OCI-LY3 (cell line): ENCODE data around the gene LZTFL1.

Experiments used
- CTCF ChIP-seq: fragments of 200-600, 300-600 bp; sonication (generic); IDR thresholded peaks from 2 replicates; pipeline ENCODE4 v1.5.1; 2014; ENCODE audit warnings: antibody characterized with exemption, low read length, low read depth
- EZH2phosphoT487 ChIP-seq: fragments of 200-600 bp; shearing (Covaris generic); IDR thresholded peaks from 2 replicates; pipeline ENCODE4 v1.6.1; 2018; ENCODE audit warnings: antibody characterized with exemption, mixed run types, low read depth

GRCh38 chr3:45868650-45869049 lies 26.7 kb upstream of the LZTFL1 start:
- TF ChIP-seq CTCF (no peak), EZH2phosphoT487 (no peak)
